IMR-90 (cell line): ENCODE results near the gene NTN4. TPM values are rescaled to one million over a fixed set of nuclear protein-coding genes. Genes with fewer than 3 reads are reported as not detected.

Experiments
- ATAC-seq: fragments of 200-7000 bp; cut with Tn5 transposase; 2 replicates; pipeline ENCODE4 v1.9.1; 2020; ENCODE audit warnings: low read depth, mild to moderate bottlenecking, moderate library complexity
- BruUV-seq: library from RNA; stranded (reverse); fragments of 400-500 nt; replicated peaks from 2 replicates; lab custom pipeline; 2021; lab: Mats Ljungman, UMichigan
- CTCF ChIA-PET: fragments of 300-600 bp; formaldehyde crosslinking; extraction: SDS; loops from one replicate; lab custom pipeline; 2021; ENCODE audit warnings: antibody characterized with exemption; lab: Yijun Ruan, JAX
- POLR2A ChIA-PET: fragments of 300-600 bp; sonication (Branson Sonifier 250); formaldehyde crosslinking; loops from one replicate; lab custom pipeline; 2022; ENCODE audit warnings: antibody characterized with exemption; ENCODE audit not compliant: unreplicated experiment; lab: Charles Lee
- DNase-seq: peaks from one replicate; pipeline ENCODE4 v3.0.0; 2013
- H2AFZ ChIP-seq: replicated peaks from 2 replicates; pipeline ENCODE3; 2013; ENCODE audit warnings: low read length, mild to moderate bottlenecking; ENCODE audit not compliant: poor library complexity
- H2AK5ac ChIP-seq: 2 replicates; pipeline ENCODE4 v1.6.1; 2013; ENCODE audit warnings: low read depth, low read length, inconsistent platforms
- H2AK9ac ChIP-seq: replicated peaks from 2 replicates; pipeline ENCODE3; 2013; ENCODE audit warnings: mild to moderate bottlenecking, low read depth, low read length, moderate library complexity; ENCODE audit not compliant: poor library complexity
- H2BK120ac ChIP-seq: 2 replicates; pipeline ENCODE4 v1.6.1; 2013; ENCODE audit warnings: low read depth, low read length, inconsistent platforms
- H2BK15ac ChIP-seq: 3 replicates; pipeline ENCODE4 v1.6.1; 2013; ENCODE audit warnings: low read depth, low read length, inconsistent platforms
- H2BK20ac ChIP-seq: 2 replicates; pipeline ENCODE4 v1.6.1; 2013; ENCODE audit warnings: low read depth, mild to moderate bottlenecking, inconsistent platforms, low read length, moderate library complexity
- H2BK5ac ChIP-seq: 2 replicates; pipeline ENCODE4 v1.6.1; 2013; ENCODE audit warnings: mild to moderate bottlenecking, low read depth, low read length, inconsistent platforms; ENCODE audit not compliant: poor library complexity, severe bottlenecking
- H3K14ac ChIP-seq: replicated peaks from 2 replicates; pipeline ENCODE4 v1.6.1; 2013; ENCODE audit warnings: low read depth, low read length, inconsistent platforms
- H3K18ac ChIP-seq: 2 replicates; pipeline ENCODE4 v1.6.1; 2013; ENCODE audit warnings: low read depth, low read length, control low read depth
- H3K23ac ChIP-seq: 2 replicates; pipeline ENCODE4 v1.6.1; 2013; ENCODE audit warnings: low read depth, low read length, inconsistent platforms
- H3K27ac ChIP-seq: 2 replicates; pipeline ENCODE4 v1.5.1; 2013; ENCODE audit warnings: mild to moderate bottlenecking, control low read depth, low read length; ENCODE audit not compliant: insufficient read depth
- H3K27me3 ChIP-seq: 2 replicates; pipeline ENCODE4 v1.6.1; 2013; ENCODE audit warnings: low read length; ENCODE audit not compliant: control insufficient read depth, insufficient read depth
- H3K36me3 ChIP-seq: 2 replicates; pipeline ENCODE4 v1.6.1; 2013; ENCODE audit warnings: low read length, mixed read lengths; ENCODE audit not compliant: control insufficient read depth, insufficient read depth
- H3K4ac ChIP-seq: 2 replicates; pipeline ENCODE4 v1.6.1; 2013; ENCODE audit warnings: low read depth, low read length, inconsistent platforms
- H3K4me1 ChIP-seq: 2 replicates; pipeline ENCODE4 v1.6.1; 2013; ENCODE audit warnings: low read length, mixed read lengths; ENCODE audit not compliant: control insufficient read depth, insufficient read depth
- H3K4me2 ChIP-seq: 2 replicates; pipeline ENCODE4 v1.6.1; 2013; ENCODE audit warnings: low read depth, mild to moderate bottlenecking, control low read depth, low read length, moderate library complexity
- H3K4me3 ChIP-seq: 2 replicates; pipeline ENCODE4 v1.5.1; 2013; ENCODE audit warnings: low read depth, mild to moderate bottlenecking, control low read depth, low read length, moderate library complexity; ENCODE audit not compliant: insufficient read depth
- H3K56ac ChIP-seq: 2 replicates; pipeline ENCODE4 v1.6.1; 2013; ENCODE audit warnings: low read length, inconsistent platforms; ENCODE audit not compliant: insufficient read depth; ENCODE audit errors: extremely low read depth
- H3K79me1 ChIP-seq, 2 experiments: 2 replicates each; pipeline ENCODE4 v1.6.1; 2013; ENCODE audit warnings: low read length in 2 of 2, inconsistent platforms in 1 of 2, low read depth in 1 of 2
- H3K9ac ChIP-seq: 2 replicates; pipeline ENCODE4 v1.6.1; 2013; ENCODE audit warnings: low read depth, low read length, control low read depth
- H3K9me1 ChIP-seq: 2 replicates; pipeline ENCODE4 v1.6.1; 2013; ENCODE audit warnings: low read length, inconsistent platforms; ENCODE audit not compliant: insufficient read depth
- H3K9me3 ChIP-seq: 2 replicates; pipeline ENCODE4 v1.6.1; 2013; ENCODE audit warnings: low read length; ENCODE audit not compliant: control insufficient read depth, insufficient read depth
- H4K20me1 ChIP-seq: 2 replicates; pipeline ENCODE4 v1.6.1; 2013; ENCODE audit warnings: low read length, inconsistent platforms; ENCODE audit not compliant: insufficient read depth
- H4K5ac ChIP-seq: 2 replicates; pipeline ENCODE4 v1.6.1; 2013; ENCODE audit warnings: mild to moderate bottlenecking, low read depth, low read length, control low read depth
- H4K8ac ChIP-seq, 2 experiments: 2 replicates each; pipeline ENCODE4 v1.6.1; 2013; ENCODE audit warnings: low read depth in 2 of 2, low read length in 2 of 2, control low read depth in 1 of 2, inconsistent platforms in 1 of 2
- H4K91ac ChIP-seq: 2 replicates; pipeline ENCODE4 v1.6.1; 2013; ENCODE audit warnings: low read depth, low read length, inconsistent platforms; ENCODE audit not compliant: insufficient read depth
- CEBPB ChIP-seq: IDR thresholded peaks from 2 replicates; pipeline ENCODE4 v1.6.1; 2012; ENCODE audit warnings: low read depth, low read length, improper control_type of control experiment
- CTCF ChIP-seq: conservative IDR thresholded peaks from 2 replicates; pipeline ENCODE4 v1.5.1; 2012; ENCODE audit warnings: mild to moderate bottlenecking, low read depth, low read length, improper control_type of control experiment
- ELK1 ChIP-seq: fragments of 150-350 bp; IDR thresholded peaks from 2 replicates; pipeline ENCODE4 v1.6.1; 2016; ENCODE audit warnings: low read depth, mild to moderate bottlenecking, low read length, moderate library complexity, borderline replicate concordance
- FOS ChIP-seq: fragments of 150-350 bp; IDR thresholded peaks from 2 replicates; pipeline ENCODE4 v1.6.1; 2016; ENCODE audit warnings: low read depth, low read length
- MAFK ChIP-seq: IDR thresholded peaks from 2 replicates; pipeline ENCODE4 v1.6.1; 2012; ENCODE audit warnings: low read depth, low read length, improper control_type of control experiment
- MAZ ChIP-seq: IDR thresholded peaks from 2 replicates; pipeline ENCODE4 v1.6.1; 2012; ENCODE audit warnings: low read depth, mild to moderate bottlenecking, low read length, improper control_type of control experiment, moderate library complexity, borderline replicate concordance
- MXI1 ChIP-seq: IDR thresholded peaks from 2 replicates; pipeline ENCODE4 v1.6.1; 2012; ENCODE audit warnings: low read depth, mild to moderate bottlenecking, low read length, moderate library complexity, borderline replicate concordance
- NFE2L2 ChIP-seq: fragments of 150-350 bp; IDR thresholded peaks from 2 replicates; pipeline ENCODE4 v1.6.1; 2016; ENCODE audit warnings: low read depth, mild to moderate bottlenecking, low read length
- POLR2A ChIP-seq: IDR thresholded peaks from 2 replicates; pipeline ENCODE4 v1.6.1; 2012; ENCODE audit warnings: mild to moderate bottlenecking, low read depth, low read length
- RAD21 ChIP-seq: IDR thresholded peaks from 2 replicates; pipeline ENCODE4 v1.6.1; 2012; ENCODE audit warnings: low read length, improper control_type of control experiment
- RCOR1 ChIP-seq: IDR thresholded peaks from 2 replicates; pipeline ENCODE4 v1.6.1; 2012; ENCODE audit warnings: mild to moderate bottlenecking, low read length, improper control_type of control experiment; ENCODE audit not compliant: insufficient replicate concordance
- WGBS, 2 experiments: methylation state at CpG; one replicate each; pipeline versions ENCODE4 v1.1.5 to v1.1.7; 2013; ENCODE audit warnings: missing lambda C conversion rate in 2 of 2; ENCODE audit not compliant: insufficient read length in 1 of 2; ENCODE audit errors: extremely low coverage in 2 of 2; 5-methylcytosine and 5-hydroxymethylcytosine counted together
- dilution Hi-C: fragments of 300-500 bp; cut with HindIII; formaldehyde crosslinking; loops from one replicate; pipeline ENCODE4 v1.14.3; 2018; ENCODE audit warnings: low sequenced_read_pairs; ENCODE audit not compliant: unreplicated experiment
- in situ Hi-C: fragments of 300-500 bp; cut with MboI; formaldehyde crosslinking; loops from 3 replicates; pipeline ENCODE4 v1.14.3; 2019; ENCODE audit warnings: low sequenced_read_pairs, inconsistent platforms, mixed read lengths
- intact Hi-C: fragments of 100-400 bp; cut with micrococcal nuclease; formaldehyde crosslinking; loops from 2 replicates; pipeline ENCODE4 v1.10.0; 2022
- polyA plus RNA-seq, 3 experiments: library from polyadenylated mRNA; depleted of rRNA; stranded (reverse); fragments of >200 nt; gene quantifications; 2 replicates each; pipeline ENCODE4 v1.2.3, GENCODE V29; 2012; ENCODE audit warnings: low replicate concordance in 1 of 3
- total RNA-seq: library from RNA; depleted of rRNA; stranded (reverse); fragments of >200 nt; gene quantifications from 2 replicates; pipeline ENCODE4 v1.2.3, GENCODE V29; 2012
- TF ChIP-seq, protein P1 (sequence below): fragments of 150-350 bp; IDR thresholded peaks from 2 replicates; pipeline ENCODE4 v1.6.1; 2017; ENCODE audit warnings: mild to moderate bottlenecking, antibody characterized with exemption, low read length, low read depth

NTN4 gene
- total and polyA plus RNA-seq, 2 of the 4 experiments (the other 2 are of a cell fraction): 54.6 to 56.6 TPM

GRCh38 chr12:95630496-95630895, 160.1 kb downstream of the NTN4 start (continued):
- TF ChIP-seq MAZ (no peak), CTCF (no peak), NFE2L2 (no peak), MAFK (no peak)

- no peak for ATAC-seq
- H3K9ac ChIP-seq: no peak overlapping the region
- no peak overlapping the region for H3K14ac ChIP-seq
- H3K4ac ChIP-seq: peak overlapping the region; percentile 25; the same call in 1 of the 2 replicates
- H3K9me1 ChIP-seq: peaks cover 3% of the 10 kb centered on the region; the same call in 1 of the 2 replicates
- H3K23ac ChIP-seq: no peak overlapping the region
- no peak overlapping the region for H4K5ac ChIP-seq
- H3K4me2 ChIP-seq: no peak overlapping the region
- CTCF ChIA-PET: no interaction called here
- WGBS, 2 experiments: no CpG with 5 or more reads among the region's 3 CpGs
- no peak overlapping the region for H3K56ac ChIP-seq
- POLR2A ChIA-PET: no interaction called here
- no peak overlapping the region for H2AFZ ChIP-seq
- H3K79me1 ChIP-seq: no peaks in the 10 kb centered on the region
- H2AK9ac ChIP-seq: no peak overlapping the region
- H2BK5ac ChIP-seq: no peak overlapping the region
- no TSS peak for BruUV-seq
- H3K9me3 ChIP-seq: no peaks in the 10 kb centered on the region
- H3K4me1 ChIP-seq: peaks cover 5% of the 10 kb centered on the region
- peak overlapping the region; percentile 27 for H2BK20ac ChIP-seq
- dilution Hi-C loops (no loop called here), in situ Hi-C loops (no loop called here), intact Hi-C loops (no loop called here)
- H3K27ac ChIP-seq: no peak overlapping the region
- H4K20me1 ChIP-seq: no peaks in the 10 kb centered on the region
- H2BK120ac ChIP-seq: peak overlapping the region; percentile 68
- no peak for DNase-seq
- no peaks in the 10 kb centered on the region for H3K27me3 ChIP-seq
- H3K18ac ChIP-seq: peak overlapping the region; percentile 4; the same call in 1 of the 2 replicates
- H3K36me3 ChIP-seq: no peaks in the 10 kb centered on the region
- H2AK5ac ChIP-seq: peak overlapping the region; percentile 59; the same call in 1 of the 2 replicates
- H4K8ac ChIP-seq: peak overlapping the region in 1 of 2 experiments; percentile 22; a peak in 2 of 4 replicates
- H2BK15ac ChIP-seq: peak overlapping the region; percentile 74; the same call in 2 of the 3 replicates
- H3K4me3 ChIP-seq: no peak overlapping the region
- peak overlapping the region; percentile 58; the same call in 1 of the 2 replicates for H4K91ac ChIP-seq
- no peak for TF ChIP-seq RCOR1
- no peak for TF ChIP-seq POLR2A
- TF ChIP-seq, protein P1, sequence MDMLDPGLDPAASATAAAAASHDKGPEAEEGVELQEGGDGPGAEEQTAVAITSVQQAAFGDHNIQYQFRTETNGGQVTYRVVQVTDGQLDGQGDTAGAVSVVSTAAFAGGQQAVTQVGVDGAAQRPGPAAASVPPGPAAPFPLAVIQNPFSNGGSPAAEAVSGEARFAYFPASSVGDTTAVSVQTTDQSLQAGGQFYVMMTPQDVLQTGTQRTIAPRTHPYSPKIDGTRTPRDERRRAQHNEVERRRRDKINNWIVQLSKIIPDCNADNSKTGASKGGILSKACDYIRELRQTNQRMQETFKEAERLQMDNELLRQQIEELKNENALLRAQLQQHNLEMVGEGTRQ: no peak
- TF ChIP-seq FOS: no peak
- TF ChIP-seq RAD21: no peak
- TF ChIP-seq ELK1: no peak
- TF ChIP-seq MXI1: no peak
- no peak for TF ChIP-seq CEBPB
- TF ChIP-seq MAFK: no peak
These were observed 161.2 kb downstream of the NTN4 start for GRCh38 chr12:95629392-95629791.
